Stimulated activated CD8-positive, alpha-beta memory T cell treated with anti-CD3 and anti-CD28 coated beads, Interleukin-7, amount 100 ng/mL, for 4 hours (primary cell): ENCODE data around the gene ETFRF1.

Experiments
- DNase-seq, 2 donors: peaks; one replicate each; pipeline ENCODE4 v3.0.0-alpha.2; 2020; ENCODE audit warnings: low read depth in 2 of 2

Gene ETFRF1, protein sequence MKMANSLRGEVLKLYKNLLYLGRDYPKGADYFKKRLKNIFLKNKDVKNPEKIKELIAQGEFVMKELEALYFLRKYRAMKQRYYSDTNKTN

DNA sequence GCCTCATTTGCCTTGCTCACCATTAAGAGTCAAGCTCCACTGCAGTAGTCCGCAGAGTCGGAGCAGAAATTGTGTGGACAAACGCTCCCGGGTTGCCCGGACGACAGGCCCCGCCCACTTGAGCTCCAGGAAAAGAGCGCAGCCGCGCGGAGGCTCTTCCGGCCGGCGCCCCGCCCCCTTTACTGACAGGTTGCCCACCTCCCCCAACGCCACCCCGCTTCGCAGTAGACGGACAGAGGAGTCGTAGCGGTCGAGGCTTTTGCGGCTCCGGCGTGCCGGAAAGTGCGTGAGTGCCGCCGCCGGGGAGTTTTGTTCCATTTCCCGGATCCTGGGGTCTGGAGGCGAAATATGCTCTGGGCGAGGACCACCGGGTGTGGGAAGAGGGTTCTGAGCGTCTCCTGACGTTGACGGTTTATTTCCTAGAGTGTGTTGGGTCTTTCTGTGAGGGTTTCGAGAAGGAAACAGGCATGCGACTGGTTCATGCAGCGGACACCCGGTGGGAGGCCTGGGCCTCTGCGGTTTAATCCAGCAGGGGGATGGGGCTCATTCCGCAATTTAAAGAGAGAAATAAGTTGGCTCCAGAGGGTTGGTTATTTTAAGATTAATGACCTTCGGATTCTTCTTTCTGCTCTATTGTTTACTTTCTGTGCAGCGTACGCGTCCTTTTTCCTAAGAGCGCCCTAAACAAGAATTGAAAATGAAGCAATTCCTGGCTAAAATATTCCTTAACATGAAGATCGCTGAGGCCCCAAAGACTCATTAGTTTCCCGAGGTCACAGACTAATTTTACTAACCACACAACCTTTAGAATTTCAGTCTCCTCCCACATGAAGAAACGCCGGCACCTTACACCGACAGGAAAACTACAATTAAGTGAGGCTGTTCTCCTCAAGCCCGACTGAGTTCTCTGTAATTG lies at the start of gene ETFRF1, which contains the start of gene DNAI7:
Gene ETFRF1 (plus strand): TSS at position 182 of the 916 bp plus-strand sequence. CDS start 8,720 bp downstream, outside the sequence.
Gene DNAI7 (minus strand): TSS at position 105 of the 916 bp plus-strand sequence. CDS start 82 bp downstream, at position 23.
- peak; percentile 84 to 93 for DNase-seq

DNA sequence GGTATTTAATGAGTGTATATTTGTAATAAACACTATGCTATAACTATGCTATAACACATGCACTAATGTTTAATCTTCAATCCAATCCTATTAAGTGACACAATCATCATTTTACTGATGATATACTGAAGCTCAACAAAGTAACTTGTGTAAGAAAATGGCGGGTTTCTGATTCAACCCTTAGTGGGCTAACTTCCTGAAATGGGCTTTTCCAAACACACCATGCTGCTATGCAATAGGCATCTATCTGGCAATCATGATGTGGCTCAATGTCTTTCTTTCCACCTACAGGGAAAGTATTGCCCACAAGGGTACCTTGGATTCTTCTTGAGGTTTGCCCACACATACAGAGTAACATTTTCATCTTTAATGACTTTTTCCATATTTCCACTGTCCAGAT lies 48.4 kb upstream of the ETFRF1 start:
- no peak for DNase-seq

DNA sequence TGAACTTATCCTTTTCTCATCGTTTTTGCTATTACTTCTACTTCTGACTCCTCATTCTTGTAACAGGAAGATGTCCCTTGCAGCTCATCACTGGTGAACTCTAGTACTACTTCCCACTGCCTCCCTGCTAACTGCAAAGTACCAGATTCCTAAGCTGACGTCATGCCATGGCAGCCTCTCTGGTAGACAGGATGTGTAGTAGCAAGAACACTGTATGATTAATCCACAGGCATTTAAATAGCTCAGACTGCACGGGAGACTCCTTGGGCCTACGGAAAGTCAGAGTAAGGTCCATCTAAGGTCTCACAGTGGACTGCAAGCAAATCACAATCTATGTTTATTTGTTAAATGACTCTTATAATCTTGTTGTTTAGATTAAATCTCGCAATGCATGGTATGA lies 43.6 kb upstream of the ETFRF1 start:
- no peak for DNase-seq

DNA sequence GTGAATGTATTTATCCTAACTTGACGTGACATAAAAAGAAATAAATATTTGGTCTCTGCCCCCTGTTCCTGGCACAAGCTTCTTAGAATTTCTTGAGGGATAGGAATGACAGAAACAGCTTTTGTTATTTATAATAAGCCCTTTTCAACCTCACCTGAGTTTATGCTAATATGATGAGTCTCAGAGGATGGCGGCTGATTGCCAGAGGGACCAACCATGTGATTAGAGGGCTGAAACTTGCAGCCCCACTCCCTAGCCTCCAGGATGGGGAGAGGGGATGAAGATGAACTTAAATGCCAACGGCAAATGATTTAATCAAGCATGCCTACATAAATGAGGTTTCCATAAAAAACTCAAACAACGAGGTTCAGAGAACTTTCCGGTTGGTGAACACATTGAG lies 43.0 kb upstream of the ETFRF1 start:
- DNase-seq, result no peak

DNA sequence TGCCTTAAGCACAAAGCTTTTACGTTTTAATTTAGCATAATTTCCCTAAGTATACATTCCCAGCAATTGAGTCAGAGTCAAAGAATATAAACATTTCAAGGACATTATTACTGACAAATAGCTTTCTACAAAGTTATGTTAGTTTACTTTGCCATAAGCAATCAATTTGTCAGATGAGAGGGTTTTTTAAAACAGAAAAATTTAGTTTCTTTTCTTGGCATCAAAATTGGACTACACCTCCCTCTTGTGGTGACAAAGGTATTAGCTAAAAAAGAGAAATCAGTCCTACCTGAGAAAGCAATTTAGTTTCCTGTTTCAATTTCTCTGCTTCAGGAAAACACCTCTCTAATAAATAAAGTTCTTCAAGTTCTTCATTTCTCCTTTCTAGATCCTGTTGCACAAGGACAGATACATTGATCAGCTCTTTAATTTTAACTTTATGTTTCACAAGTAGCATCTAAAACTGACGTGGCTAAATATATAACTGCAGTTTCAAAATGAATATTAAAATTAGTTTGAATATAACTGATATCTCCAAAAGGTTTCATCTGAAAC lies 39.9 kb upstream of the ETFRF1 start:
- no peak for DNase-seq

DNA sequence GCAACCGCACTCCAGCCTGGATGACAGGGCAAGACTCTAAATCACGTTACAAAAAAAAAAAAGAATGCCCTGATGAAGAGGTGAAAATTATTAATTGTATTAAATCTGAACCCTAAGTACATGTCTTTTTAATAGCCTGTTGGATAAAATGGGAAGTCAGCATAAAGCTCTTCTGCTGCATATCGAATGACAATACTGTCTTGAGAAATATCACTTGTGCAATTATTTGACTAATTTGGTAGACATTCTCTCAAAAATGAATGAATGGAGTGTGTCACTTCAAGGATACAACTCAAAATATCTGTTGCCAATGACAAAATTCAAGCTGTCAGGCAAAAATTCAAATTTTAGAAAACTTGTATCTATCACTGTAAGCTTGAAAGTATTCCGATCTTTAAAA lies 39.0 kb upstream of the ETFRF1 start:
- DNase-seq, result no peak

DNA sequence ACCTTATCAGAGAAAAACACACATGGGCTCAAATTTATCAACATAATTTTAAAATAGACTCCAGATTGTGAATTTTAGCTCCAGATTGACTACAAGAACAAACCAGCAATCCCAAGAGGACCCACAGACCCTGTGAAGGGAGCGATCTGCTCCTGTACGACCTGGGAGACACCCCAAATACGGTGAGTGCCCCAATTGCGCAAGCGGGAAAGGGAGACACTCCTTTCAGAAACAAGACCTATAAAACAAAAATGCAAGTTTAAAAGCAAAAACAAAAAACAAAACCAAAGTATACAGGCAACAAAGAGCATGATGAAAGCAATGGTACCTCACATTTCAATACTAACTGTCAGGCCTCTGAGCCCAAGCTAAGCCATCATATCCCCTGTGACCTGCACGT lies 32.2 kb upstream of the ETFRF1 start:
- no peak for DNase-seq

DNA sequence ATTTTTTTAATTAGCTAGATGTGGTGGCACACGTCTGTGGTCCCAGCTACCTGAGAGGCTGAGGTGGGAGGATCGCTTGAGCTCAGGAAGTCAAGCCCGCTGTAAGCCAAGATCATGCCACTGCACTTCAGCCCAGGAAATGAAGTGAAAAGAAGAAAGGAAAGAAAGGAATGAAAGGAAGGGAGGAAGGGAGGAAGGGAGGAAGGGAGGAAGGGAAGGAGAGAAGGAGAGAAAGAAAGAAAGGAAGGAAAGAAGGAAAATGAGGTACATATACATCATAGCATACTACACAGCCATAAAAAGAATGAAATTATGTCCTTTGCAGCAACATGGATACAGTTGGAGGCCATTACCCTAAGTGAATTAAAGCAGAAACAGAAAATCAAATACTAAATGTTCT lies 12.3 kb upstream of the ETFRF1 start:
- DNase-seq, result no peak

DNA sequence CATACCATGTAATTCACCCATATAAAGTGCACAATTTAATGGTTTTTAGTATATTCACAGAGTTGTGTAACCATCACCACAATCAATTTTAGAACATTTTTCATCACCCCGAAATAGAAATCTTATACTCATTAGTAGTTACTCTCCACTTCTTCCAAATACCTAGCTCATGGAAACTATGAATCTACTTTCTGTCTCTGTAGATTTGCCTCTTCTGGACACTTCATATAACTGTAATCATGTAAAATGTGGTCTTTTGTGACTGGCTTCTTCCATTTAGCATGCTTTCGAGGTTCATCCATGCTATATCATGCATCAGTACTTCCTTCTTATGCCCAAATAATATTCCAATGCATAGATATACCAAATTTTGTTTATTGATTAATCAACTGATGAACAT lies 10.9 kb upstream of the ETFRF1 start:
- no peak for DNase-seq

DNA sequence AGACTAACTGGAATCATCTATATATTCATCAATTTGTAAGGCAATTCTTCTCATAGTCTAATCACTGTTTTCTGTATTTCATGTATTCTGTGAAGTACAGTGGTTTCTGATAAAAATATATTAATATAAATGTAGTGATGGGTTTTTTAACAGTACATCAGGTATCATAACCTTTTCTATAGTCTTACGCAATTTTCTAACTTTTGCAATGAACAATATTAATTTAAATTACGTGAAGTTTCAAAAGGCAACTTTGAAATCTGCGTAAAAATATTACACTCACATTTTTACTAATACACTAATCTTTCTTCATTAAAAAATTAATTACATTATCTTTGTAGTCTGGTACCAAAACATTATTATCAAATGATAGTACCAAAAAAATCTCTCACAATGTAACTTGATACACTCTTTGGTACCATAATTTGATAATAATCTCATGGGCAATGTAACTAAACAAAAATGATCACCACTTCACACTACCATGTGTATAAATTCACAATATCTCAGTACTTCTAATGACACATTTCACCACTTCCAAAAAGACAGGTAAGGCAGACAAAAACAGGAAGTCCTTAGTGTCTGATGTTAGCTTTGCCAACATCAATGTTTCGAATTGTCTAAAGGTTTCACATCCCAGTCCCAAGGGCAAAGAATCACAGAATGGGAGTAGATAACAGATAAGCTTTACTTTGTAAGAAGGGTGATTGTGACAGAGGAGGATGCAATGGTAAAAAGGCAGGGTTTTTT lies 8.8 kb upstream of the ETFRF1 start:
- DNase-seq, result no peak

DNA sequence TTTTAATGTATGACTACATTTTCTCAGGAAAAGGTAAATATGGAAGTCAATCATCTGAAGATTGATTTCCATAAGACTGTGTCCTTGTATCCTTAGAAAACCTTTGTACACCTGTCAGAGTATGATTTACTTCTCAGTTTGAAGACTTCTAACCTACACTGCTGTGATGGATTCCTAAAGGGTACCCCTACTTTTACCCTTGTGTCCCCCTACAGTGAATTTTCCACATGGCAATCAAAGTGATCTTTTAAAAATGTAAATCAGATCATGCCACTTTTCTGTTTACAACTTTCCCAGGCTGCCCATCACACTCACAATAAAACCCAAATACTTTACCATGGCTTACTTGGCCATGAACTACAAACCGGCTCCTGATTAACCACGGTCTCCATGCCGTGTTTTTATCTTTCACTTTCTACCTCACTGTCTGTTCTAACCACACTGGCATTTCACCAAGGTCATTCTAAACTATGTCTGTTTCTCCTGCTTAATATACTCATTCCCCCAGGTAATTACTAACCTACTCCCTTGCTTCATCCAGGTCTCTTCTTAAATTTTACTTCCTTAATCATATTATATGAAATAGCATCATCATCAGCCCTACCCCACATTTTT lies 8.1 kb upstream of the ETFRF1 start:
- DNase-seq, result no peak

DNA sequence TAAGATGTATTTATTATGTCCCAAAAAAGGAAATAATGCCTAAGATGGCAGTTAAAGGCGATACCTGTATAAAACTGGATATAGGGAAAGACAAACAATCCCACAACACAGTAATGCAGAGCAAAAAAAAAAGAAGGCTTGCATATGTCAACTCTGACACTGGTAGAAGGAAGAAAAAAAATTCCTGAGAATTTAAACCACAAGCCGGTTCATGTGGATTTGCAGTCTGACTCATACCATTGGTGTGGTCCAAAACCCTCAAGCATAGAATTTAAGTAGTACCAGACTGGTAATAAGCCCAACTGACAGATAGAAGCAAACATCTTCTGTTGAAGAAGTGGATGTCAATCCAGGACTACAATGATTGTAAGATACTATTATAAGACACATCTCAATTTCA lies 7.3 kb upstream of the ETFRF1 start:
- no peak for DNase-seq

DNA sequence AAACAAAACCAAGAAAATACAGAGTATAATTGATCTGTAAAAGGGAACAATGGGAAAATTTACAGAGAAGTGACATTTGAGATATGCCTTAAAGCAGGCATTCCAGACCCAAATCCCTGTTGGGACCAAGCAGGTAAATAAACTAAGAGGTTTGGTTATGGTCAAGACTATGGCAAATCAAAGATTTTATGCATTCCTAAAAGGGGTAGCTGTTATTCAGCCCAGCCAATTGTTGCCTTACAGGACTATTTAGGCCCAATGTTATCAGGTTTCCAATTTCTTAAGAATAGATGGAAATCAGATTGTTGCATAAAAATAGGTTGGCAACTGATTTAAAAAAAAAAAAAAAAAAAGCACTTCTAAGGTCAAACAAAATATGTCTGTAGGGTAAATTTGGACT lies 5.4 kb upstream of the ETFRF1 start:
- DNase-seq, result no peak

DNA sequence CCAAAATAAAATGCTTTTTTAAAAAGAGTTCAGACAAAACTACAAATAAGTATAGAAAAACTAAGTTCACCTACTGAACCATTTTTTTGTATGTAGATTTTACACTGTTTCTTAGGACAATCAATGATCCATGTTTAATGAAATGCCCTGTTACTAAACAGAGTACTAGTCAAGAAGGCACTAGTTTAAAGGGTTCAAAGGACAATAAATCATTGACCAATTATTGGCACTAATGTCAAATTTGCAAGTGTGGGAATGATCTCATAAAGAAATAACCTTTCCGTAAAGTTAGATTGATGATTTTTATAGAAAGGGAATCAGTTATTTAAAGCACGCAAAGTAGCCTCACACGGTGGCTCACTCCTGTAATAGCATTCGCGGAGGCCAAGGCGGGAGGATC lies 4.2 kb upstream of the ETFRF1 start:
- no peak for DNase-seq

DNA sequence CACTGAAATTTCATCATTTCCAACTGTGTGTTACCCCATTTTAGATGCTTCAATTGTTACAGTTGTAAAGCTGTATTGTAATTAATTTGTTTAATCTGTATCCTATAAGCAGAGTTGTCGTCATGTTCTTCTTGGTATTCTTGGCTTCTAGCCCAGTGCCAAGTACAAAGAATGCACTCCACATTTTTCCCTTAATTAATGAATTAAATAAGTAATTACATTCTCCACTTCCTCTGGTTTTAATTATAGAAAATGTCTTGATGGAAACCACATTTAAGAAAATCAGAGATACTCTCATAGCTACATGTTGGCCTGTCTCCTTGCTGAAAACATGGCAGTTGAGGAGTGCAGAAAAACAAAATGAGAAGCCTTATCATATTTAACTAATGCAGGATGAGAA lies 823 bp upstream of the ETFRF1 start:
- DNase-seq, result no peak

DNA sequence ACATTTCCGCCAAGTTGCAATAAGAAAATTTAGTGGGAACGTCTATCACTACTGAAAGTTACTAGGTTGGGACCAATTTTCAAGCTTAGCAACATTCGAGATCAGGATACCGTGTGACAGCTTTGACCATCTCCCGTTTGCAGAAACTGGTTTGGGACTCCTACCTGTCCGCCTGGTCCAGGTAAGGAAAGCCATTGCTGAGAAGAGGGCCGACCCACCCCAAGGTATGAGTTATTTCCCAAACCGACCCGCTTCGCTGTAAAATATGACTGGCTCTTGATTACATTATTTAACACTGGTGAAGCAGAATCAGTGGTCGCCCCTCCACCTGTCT lies 348 bp upstream of the ETFRF1 start:
- DNase-seq, result no peak

DNA sequence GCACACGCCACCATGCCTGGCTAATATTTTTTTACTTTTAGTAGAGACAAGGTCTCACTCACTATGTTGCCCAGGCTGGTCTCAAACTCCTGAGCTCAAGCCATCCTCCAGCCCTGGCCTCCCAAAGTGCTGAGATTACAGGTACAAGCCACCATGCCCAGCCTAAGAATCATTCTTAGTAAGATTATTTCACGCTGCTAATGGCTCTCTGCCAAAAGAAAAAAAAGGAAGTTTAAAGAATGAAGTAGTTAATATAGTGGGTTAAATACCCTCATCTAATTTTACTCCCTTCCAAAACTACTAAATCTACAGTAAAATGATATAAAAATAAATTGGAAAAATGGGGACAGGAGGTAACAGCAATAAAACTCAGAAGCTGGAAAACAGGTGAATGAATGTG lies 2.6 kb downstream of the ETFRF1 start:
- no peak for DNase-seq

DNA sequence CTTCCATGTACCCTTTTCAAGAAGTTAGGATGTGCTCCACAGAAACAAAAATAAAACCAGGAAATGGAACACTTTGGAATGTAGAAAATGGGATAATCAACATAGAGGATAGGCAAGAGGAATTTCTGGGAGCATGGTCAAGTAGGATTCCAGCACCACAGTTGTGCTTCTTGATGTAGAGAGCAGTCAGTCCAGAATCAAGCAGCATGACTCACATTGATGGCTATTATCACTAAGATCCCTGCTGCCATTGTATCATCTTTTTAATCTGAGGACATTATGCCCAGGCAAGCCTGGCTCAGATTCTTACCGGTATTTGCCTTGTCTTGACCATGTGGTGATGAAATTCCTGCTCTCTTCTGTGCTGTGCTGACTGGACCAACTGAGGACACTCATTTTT lies 5.7 kb downstream of the ETFRF1 start:
- DNase-seq, result no peak

DNA sequence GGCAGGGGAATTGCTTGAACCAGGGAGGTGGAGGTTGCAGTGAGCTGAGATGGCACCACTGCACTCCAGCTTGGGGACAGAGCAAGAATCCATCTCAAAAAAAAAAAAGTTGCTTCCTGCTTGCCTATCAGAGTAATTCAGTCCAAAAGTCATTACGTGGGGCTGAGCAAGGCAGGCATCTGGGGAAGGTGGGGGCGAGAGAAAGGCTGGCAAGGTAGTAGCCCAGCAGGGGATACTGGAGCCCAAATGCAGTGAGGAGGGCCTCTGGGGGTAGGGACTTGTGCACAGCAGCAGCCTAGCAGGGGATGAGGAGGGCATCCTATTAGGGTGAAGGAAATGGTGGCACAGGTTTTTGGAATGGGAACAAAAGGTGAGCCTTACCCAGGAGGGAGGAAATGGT lies 7.1 kb downstream of the ETFRF1 start:
- DNase-seq, result no peak

DNA sequence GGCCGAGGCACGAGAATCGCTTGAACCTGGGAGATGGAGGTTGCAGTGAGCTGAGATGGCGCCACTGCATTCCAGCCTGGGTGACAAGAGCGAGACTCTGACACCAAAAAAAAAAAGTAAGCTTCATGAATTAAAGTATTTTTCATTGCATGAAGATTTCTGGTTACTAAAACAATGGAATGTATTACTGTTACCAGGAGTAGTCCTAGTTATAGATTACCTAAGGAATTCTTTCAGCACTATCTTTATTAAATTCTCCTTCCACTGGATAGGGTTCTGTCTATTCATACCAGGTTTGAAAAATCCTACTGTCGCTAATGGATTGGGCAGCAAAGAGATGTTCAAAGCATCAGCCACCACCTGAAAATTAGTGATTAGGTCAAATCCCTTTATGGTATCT lies 12.4 kb downstream of the ETFRF1 start:
- DNase-seq, result no peak

DNA sequence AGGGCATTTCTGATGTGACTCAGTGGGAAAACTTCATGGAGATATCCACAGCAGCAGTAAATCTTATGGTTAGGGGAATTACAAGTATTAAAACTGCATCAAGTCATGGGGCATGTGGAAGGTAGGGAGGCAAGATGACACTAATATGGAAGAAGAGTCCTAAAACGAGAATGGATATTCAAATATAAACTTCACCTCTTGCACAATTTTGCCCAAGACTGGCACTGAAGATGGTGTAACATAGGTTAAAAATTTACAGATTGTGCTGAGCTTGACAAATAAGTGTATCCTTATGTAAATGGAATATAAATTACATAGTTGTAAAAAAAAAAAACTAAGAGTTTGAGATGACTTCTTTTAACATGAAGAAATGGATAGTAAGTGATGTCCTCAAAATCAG lies 12.8 kb downstream of the ETFRF1 start:
- DNase-seq, result no peak

DNA sequence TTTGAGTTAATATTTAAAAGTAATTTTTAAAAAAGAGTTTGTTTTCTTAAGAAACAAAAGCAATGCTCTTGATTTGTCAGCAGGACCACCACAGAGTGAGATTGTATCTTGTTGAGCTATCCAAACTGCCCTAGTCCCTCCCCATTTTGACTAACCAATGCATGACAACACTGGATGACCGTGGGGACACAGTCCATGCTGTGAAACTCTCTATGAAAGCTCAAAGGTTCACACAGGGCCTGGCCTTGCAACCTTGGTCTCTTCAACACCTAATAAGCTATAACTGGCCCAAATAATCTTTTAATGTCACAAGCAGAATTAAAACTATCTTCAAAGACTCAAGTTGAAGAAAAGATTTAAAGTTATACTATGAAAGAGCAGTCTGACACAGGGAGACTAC lies 13.5 kb downstream of the ETFRF1 start:
- DNase-seq, result no peak
